Brain microvascular endothelial cell (primary cell): ENCODE results near the gene INTS4.
"Not testable (repeated sequence)": the region's sequence is repeated elsewhere in the genome, so short reads cannot be mapped to it uniquely, and the experiment has no call there.

Experiments used
- DNase-seq: peaks from one replicate; pipeline ENCODE4 v3.0.0-alpha.2; 2020
- H3K27ac ChIP-seq: fragments of 250-450 bp; sonication (Bioruptor Pico); 2 replicates; pipeline ENCODE4 v1.5.1; 2020; ENCODE audit warnings: mild to moderate bottlenecking, moderate library complexity
- H3K27me3 ChIP-seq: fragments of 250-450 bp; sonication (Bioruptor Pico); replicated peaks from 2 replicates; pipeline ENCODE4 v1.5.1; 2020; ENCODE audit warnings: mild to moderate bottlenecking
- H3K36me3 ChIP-seq: fragments of 250-450 bp; sonication (Bioruptor Pico); replicated peaks from 2 replicates; pipeline ENCODE4 v1.5.1; 2020; ENCODE audit warnings: mild to moderate bottlenecking
- H3K4me3 ChIP-seq: 2 replicates; pipeline ENCODE4 v1.5.1; 2011; ENCODE audit warnings: low read depth, mild to moderate bottlenecking, control low read depth, low read length, moderate library complexity
- CTCF ChIP-seq: IDR thresholded peaks from 2 replicates; pipeline ENCODE4 v1.5.1; 2011; ENCODE audit warnings: low read depth, mild to moderate bottlenecking, moderate library complexity, low read length, control low read depth, inconsistent platforms; ENCODE audit errors: missing control alignments
- in situ Hi-C: cut with HindIII; loops from 2 replicates; pipeline ENCODE4 v1.10.0; 2017; ENCODE audit warnings: low sequenced_read_pairs, low pct_ligation_motif_present

Gene INTS4

GRCh38 chr11:77882396-77882795 lies 112.1 kb downstream of the INTS4 start:
- Histone ChIP-seq H3K27me3 (no peaks in the 10 kb centered on the region), H3K27ac (no peak overlapping the region), H3K36me3 (peaks cover 12% of the 10 kb centered on the region), H3K4me3 (no peak overlapping the region)
- in situ Hi-C loops: no loop called here
- no peak for TF ChIP-seq CTCF
- DNase-seq: no peak

GRCh38 chr11:77879218-77879617 lies 115.2 kb downstream of the INTS4 start:
- Histone ChIP-seq H3K4me3 (no peak overlapping the region), H3K27me3 (no peaks in the 10 kb centered on the region), H3K36me3 (peaks cover 12% of the 10 kb centered on the region), H3K27ac (no peak overlapping the region)
- in situ Hi-C loops: no loop called here
- no peak for DNase-seq
- peak; percentile 12 for TF ChIP-seq CTCF

- H3K27ac ChIP-seq, H3K4me3 ChIP-seq, in situ Hi-C loops, H3K27me3 ChIP-seq: not testable (repeated sequence)
- H3K36me3 ChIP-seq: peaks cover 12% of the 10 kb centered on the region
- peak; percentile 68 for DNase-seq
Observed at GRCh38 chr11:77878247-77878646, 116.2 kb downstream of the INTS4 start.

GRCh38 chr11:77876045-77876444 lies 118.4 kb downstream of the INTS4 start:
- no peak overlapping the region for H3K27ac ChIP-seq
- peaks cover 7% of the 10 kb centered on the region for H3K36me3 ChIP-seq
- no peak for TF ChIP-seq CTCF
- in situ Hi-C loops: no loop called here
- no peak for DNase-seq
- H3K27me3 ChIP-seq: no peaks in the 10 kb centered on the region
- no peak overlapping the region for H3K4me3 ChIP-seq

- no peak for TF ChIP-seq CTCF
- Histone ChIP-seq H3K4me3 (no peak overlapping the region), H3K27ac (no peak overlapping the region), H3K36me3 (peaks cover 11% of the 10 kb centered on the region), H3K27me3 (no peaks in the 10 kb centered on the region)
- DNase-seq: no peak
- in situ Hi-C loops: no loop called here
Observed at GRCh38 chr11:77874206-77874605, 120.3 kb downstream of the INTS4 start.

- in situ Hi-C loops: no loop called here
- Histone ChIP-seq H3K4me3 (no peak overlapping the region), H3K27me3 (no peaks in the 10 kb centered on the region), H3K36me3 (peaks cover 7% of the 10 kb centered on the region), H3K27ac (no peak overlapping the region)
- DNase-seq: no peak
- no peak for TF ChIP-seq CTCF
Observed at GRCh38 chr11:77873345-77873744, 121.1 kb downstream of the INTS4 start.
